SHP77 (cell line): ENCODE results near the gene VWC2L.

ENCODE experiments used
- DNase-seq, 2 experiments: peaks; one replicate each; lab custom pipeline; 2025; lab: John Stamatoyannopoulos, UW

Gene VWC2L

GRCh38 chr2:214410918-214411554, at the start of gene VWC2L:
Gene VWC2L (plus strand): TSS chr2:214411054. CDS start chr2:214414194, 3,140 bp downstream.
- peak; percentile 57 to 71 for DNase-seq

DNA sequence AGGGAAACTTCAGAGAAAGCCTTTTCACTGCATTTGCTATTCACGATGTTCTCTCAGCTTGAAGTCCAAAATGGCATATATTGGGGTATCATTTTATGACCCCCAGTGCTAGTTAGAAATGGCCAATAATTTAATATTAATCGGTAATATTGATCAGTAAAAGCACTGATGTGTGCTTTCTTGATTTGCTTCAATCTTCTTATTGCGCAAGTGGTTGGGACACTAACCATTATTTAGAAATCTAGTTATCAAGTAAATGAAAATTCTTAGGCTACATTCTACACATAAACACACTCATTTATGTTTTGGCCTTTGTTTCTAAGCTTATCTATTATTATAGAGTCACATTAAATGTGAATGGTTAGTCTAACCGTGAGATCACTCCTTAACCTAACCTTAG, 49.7 kb upstream of the VWC2L start:
- DNase-seq, result no peak

GRCh38 chr2:214365549-214365948, 45.3 kb upstream of the VWC2L start:
- no peak for DNase-seq

- no peak for DNase-seq
Observed at GRCh38 chr2:214367171-214367570, 43.7 kb upstream of the VWC2L start.

GRCh38 chr2:214376618-214377285, 34.1 kb upstream of the VWC2L start:
- no peak for DNase-seq

DNA sequence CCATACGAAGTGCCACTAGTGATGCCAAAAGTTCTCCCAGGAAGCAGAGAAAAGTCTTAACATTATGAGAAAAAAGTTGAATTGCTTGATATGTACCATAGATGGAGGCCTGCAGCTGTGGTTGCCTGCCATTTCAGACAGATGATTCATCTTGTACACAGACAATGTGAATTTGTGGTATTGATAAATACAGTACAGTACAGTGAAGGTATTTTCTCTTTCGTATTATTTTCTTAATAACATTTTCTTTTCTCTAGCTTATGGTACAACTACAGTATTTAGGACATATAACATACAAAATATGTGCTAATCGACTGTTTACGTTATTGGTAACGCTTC, 33.6 kb upstream of the VWC2L start:
- DNase-seq, result no peak

GRCh38 chr2:214378455-214379103, 32.3 kb upstream of the VWC2L start:
- no peak for DNase-seq

DNA sequence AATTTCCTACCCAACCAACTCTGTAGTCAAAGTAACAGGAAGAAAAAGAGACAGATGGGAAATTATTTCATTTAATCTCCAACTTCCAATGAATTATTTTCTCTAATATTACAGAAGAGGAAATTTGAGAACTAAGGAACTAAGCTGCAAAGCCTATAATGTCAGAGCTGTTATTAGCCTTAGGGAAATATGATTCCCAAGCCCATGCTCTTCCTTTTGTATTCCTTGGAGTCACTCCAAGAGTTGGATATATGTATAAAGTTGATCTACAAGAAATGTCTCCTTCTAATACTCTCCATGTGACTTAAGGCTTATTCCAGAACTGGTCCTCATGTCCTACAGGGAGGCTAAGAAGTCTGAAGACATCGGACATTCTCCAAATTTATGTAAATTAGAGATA, 31.6 kb upstream of the VWC2L start:
- DNase-seq, result no peak

DNA sequence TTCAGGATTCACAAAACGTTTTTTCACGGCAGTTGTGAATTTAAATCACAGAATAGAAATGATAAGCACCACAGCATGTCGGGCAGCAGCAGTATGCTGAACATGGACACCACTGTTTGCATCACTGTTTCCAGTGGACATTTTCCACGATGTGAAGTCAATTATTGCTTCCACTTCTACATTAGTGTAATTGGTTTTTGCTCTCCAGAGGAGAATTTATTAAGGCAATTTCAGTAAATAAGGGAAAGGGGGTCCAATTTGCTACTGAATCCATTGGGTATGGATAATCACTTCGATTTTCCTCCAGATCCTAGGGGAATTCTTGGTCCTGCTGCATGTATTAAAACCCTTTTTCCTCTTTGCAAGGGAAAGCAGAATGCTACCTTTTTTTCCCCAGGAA, 30.2 kb upstream of the VWC2L start:
- DNase-seq, result no peak

GRCh38 chr2:214382229-214382628, 28.6 kb upstream of the VWC2L start:
- no peak for DNase-seq

DNA sequence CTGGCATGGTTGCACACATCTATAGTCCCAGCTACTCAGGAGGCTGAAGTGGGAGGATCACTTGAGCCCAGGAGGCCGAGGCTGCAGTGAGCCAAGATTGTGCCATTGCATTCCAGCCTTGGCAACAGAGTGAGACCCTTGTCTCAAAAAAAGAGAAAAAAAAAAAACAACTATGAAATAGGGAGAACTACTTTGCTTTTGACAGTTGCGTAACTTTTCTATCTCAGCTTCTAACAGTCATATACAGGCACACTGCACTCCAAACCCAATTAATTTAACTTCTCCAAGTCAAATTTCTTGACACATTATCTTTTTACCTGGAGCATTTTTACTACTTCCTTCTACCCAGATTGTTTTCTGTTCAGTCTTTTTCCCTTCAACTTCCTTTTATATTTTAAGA, 24.1 kb upstream of the VWC2L start:
- no peak for DNase-seq

GRCh38 chr2:214389334-214389733, 21.5 kb upstream of the VWC2L start:
- DNase-seq, result no peak

DNA sequence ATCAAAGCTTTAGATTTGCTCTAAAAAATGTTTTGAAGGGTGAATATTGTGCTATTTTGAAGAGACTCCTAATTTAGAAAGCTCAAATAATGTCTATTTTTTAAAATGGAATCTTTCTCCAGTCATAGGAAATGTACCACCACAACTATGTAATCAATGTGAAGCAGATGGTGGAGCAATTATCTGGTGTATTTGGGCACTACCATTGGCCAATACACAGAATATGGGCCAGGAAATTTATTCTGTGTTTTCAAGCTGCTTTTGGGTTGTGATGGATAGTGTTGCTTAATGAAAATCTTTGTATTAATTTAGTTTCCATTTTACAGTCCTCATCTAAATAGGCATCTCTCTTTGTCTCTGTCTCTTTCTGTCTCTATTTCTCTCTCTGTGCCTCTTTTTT, 17.1 kb upstream of the VWC2L start:
- no peak for DNase-seq

- no peak for DNase-seq
Observed at GRCh38 chr2:214395040-214395439, 15.8 kb upstream of the VWC2L start.

DNA sequence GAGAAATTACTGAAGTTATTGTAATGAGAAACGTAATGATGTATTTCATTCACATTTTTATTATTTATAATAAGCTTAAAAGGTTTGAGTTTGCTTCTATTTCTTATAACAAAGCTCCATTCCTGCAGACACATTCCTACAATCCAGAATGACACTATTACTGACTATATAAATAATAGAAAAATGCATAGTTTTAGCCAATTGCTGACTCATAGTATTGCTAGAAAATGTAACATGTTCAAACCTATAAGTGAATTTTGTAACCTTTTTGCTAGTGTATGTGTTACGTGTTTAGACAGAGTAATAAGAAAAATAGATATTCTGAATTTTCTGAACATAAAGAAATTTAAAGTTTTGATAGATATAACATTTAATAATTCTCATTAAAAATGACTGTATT, 9.3 kb upstream of the VWC2L start:
- DNase-seq, result no peak

- peak; percentile 4 to 40 for DNase-seq
Observed at GRCh38 chr2:214410128-214410775, 602 bp upstream of the VWC2L start.

- DNase-seq, result no peak
Observed at GRCh38 chr2:214412679-214413078, 1.8 kb downstream of the VWC2L start.

DNA sequence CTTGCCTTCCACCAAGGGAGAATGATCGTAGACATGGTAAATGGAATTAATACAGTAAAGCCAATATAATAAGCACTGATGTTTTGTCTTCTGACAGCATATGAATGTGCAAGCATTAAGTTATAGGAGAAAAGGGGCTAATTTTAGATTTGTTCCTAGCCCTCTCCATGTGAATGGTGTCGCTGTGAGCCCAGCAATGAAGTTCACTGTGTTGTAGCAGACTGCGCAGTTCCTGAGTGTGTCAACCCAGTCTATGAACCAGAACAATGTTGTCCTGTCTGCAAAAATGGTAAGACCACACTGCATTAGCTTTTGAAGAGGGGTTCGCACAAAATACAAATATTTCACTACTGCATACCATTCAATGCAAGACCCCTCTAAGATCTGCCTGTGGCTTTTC, 25.6 kb downstream of the VWC2L start:
- DNase-seq, result no peak

DNA sequence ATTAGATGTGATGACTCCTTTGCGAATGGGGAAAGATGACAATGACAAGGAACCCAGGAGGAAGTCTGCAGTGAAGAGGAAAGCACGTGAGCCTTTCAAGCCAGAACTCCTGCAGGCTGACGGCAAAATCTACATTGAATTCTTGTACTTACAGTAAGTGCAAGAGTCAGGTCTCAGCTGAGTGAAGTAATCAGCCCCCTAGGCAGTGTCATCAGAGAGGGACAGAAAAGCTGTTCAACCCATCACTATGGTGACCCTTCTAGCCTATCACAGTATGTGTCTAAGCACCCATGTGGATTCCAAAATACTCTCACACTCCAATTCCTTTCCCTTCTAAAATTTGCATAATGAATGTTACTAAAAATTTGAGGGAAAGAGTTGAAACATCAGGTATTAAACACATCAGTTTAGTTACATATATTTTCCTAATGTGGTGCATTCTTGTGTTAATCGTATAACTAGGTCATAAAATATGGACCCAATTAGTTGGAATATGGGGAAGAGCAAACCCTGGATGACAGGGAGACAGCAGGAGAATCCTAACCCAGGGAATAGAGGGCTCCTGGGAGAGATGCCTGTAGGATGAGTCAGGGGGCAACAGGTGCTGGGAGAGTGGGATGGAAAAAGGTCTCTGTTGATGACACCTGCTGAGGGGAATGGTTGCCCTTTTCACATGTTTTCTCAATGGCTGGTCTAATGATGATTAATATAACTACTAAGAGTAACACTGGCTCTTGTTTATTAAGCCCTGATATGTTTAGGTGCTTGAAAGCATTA, 39.5 kb downstream of the VWC2L start:
- no peak for DNase-seq

- no peak for DNase-seq
Observed at GRCh38 chr2:214451516-214452275, 40.8 kb downstream of the VWC2L start.

DNA sequence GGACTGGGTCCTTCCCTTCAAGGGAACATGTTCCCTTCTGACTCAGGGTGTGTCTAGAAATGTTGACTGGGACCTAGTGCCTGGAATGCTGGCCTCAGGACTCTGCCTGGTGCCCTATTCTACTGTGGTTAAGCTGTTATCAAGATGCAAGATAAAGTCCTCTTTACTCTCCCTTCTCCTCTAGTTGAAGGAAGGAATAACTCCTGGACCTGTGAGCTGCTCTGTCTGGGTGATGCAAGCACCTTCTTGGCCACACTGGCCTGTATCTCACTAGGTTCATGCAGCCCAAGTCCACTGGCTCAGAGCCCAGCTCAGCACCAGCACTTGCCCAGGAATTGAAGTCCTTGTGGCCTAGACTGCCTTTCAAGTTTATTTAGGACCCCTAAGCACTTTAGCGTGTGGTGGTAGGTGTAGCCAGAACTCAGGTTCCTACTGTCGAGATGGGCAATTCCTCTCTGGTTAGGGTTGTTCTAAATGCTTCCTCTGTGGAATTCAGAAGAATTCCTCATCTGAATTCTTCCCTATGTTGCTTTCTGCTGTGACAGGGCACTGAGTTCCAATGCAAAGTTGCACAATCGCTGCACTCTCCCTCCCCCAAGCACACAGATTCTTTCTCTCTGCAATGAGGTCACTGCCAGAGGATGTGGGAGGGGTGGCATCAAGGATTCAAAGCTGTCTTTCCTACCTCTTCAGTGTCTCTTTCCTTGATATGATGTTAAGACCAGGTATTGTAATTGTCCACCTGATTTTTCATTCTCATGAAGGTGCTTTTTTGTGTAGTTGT, 54.7 kb downstream of the VWC2L start:
- DNase-seq, result no peak
